Measurements from ENCODE around the gene ISL2.

The ISL2 gene

DNA sequence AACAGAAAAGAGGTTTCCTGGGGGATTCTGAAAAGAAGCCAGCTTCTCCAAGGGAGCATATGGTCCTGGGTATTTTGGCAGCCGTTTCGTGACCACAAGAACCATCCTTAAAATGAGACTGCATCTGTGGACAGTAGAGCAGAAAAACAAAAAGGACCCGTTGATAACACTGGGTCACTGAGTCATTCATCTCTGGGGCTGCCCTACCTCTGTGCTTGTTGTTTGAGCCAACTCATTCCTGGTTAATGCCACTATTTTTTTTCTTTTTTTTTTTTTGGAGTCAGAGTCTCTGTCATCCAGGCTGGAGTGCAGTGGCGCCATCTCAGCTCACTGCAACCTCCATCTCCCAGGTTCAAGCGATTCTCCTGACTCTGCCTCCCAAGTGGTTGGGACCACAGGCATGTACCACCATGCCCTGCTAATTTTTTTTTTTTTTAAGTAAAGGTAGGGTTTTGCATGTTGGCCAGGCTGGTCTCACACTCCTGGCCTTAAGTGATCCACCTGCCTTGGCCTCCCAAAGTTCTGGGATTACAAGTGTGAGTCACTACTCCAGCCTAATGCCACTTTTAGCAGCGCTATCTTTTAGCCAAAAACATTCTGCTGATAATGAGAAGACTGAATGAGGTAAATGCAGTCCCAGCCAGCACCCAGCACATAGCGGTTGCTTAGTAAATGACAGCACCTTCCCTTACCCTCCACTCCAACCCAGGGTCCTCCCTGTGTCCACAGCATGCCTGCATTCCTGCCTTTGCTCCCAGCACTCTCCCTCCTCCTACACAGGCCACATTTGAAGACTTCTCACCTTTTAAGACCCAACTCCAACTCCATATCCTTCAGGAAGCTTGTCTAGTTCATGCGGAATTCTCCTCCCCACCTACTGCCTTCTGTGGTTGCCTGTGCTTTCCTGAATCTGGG, 9.1 kb upstream of the ISL2 start:
- DNase-seq (ENCODE audit: low read depth), result no peak

DNA sequence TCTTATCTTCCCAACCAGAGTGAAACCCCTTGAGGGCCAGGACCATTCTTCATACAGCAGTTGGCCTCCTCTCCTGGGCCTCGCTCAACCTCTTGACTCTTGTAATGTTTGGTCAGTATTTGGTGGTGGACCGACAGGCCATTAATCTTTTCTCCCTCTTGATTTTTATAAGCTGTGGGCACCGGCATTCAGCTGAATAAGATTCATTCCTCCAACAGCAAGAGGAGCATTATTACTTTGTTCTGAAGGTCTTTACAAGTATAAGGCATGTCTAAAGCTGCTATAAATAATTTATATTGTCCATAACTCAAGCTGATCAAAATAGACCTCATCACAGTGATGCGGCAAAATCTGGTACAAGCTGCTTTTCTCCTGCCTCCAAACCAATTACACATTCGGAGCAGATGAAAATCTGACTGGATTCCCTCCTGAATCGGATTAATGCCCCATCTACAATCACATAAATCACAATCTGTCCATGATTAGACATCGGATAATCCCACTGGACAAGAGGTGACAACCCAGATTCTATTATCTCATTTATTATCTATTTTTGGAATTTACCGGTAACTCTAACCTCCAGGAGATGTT, 8.4 kb upstream of the ISL2 start:
- DNase-seq (ENCODE audit: low read depth), result no peak

DNA sequence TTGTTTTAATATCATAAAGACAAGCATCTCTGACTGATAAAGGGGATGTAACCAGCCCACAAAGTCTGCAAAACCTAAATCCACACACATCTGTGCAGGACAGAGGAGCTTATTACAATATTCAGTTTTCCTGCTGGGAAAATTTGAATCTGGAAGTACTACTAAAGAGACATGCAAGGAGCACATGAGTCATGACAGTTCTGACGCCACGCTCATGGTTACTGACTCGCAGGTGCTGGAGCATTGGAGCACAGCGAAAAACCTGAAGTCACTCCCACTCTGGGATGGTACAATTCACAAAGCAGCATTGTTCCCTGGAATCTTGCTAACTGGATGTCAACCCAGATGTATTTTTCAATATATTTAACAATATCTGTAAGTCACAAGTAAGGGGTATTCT, 7.6 kb upstream of the ISL2 start:
- no peak for DNase-seq (ENCODE audit: low read depth)

DNA sequence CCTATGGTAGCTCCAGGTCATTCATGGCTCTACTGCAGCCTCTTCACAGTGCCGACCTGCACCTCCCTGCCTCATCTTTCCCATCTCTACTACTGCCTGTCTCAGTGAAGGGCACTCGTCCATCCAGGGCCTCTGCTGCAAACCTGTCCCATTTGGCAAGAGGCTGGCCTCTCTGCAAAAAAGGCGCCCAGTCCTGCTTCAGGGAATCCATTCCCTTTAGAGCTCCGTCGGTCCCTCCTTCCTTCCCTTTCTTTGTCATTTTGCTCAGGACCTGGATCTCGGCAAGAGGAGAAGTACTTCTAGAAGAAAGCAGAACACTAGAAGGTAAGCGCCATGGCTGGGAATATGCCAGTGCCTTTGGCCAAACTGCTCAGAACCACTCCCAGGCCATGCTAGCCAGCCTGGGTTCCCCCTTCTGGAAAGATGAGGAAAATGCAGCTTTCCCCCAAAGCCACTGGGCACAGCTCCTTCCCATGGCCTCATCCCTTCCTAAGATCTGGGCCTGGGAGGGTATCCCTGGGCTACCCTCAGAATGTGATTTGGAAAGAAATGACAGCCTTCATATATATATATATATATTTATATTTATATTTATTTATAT, 6.4 kb upstream of the ISL2 start:
- no peak for DNase-seq (ENCODE audit: low read depth)

DNA sequence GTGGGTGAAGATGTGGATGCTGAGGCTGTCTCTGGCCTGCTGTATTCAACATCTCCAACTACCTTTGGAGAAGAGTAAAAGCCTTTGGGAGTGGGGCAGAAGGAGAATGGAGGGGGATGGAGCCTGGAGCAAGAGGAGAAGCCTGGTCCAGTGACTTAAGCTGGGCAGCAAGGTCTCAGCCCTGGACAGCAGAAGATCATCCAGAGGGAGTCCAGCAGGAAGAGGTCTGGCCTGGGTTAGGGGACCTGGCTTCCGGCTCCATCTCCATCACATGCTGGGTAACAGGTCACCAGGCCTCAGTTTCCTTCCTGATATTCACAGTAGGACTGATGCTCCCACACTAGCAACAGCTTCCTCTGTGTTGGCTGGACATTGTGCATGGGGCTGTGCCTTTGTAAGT, 3.8 kb upstream of the ISL2 start:
- DNase-seq (ENCODE audit: low read depth), result no peak

DNA sequence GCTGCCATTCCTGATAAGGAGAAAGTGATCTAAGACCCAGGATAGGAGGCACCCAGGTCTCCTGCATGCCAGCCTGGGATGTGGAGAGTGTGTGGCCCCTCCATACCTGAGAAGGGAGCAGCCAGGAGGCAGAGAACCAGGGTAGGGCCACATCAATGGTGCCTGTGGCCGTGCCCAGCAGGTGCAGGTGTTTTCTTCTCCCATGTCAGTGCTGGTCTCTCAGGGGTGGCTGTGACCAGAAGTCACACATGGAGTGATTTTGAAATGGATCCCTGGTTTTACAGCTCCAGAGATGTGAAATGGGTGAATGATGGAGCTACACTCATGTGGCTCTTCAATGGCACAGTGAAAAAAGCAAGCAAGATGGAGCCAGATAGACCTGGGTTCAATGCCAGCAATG, 3.3 kb upstream of the ISL2 start:
- DNase-seq (ENCODE audit: low read depth), result no peak

DNA sequence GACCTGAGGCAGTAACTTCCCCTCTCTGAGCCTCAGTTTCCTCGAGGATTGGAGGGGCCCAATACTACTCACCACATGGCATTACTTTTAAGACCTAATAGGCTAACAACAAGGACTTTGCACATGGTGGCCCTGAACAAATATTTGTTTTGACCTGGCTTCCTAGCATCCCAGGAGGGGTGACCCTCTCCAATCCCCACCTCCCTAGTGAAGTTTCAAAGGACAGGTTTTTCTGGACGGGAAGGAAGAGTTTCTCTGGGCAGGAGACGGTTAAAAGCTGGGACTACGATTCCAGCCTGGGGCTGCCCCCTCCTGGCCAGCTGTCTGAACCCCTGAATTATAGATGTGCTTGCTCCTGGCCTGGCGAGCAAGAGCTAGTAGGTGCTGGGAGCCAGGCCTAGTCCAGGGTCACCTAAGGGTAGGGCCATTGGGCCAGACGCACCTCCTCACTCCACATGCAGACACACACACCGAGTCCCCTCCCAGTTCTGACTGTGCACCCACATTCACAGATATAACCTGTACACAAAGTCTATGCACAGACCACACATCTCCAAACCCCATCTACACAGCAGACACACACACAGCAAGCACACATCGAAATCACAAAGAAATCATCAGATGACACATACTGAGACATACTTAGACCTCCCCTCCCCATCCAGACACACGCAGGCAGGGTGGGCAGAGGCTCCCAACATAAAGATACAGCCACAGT, 2.7 kb upstream of the ISL2 start:
- DNase-seq (ENCODE audit: low read depth), result no peak

DNA sequence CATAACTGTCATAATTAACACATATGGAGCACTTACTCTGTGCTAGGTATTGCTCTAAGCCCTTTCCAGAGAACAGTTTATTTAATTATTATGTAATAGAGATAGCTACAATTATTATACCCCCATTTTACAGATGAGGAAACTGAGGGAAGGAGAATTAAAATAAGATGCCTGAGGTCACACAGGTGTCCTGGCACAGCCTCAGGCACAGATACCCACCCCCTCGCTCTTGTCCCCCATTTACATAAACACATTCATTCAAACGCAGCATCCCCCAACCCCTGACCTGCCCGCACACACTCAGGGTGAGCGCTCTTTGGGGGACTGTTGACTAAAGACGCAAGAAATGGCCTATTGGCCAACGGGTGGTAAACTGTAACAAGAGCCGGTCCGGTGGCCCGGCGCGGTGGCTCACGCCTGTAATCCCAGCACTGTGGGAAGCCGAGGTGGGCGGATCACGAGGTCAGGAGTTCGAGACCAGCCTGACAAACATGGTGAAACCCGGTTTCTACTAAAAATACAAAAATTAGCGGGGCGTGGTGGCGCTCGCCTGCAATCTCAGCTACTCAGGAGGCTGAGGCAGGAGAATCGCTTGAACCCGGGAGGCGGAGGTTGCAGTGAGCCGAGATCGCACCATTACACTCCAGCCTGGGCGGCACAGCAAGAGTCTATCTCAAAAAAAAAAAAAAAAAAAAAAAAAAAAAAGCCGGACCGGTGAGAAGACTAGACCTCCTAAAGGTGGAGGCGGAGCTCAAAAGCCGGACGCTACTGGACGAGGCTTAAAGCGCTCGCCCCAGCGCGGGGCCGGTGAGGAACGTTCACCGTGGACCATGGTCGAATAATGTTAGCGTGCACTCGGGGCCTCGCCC, 1.9 kb upstream of the ISL2 start:
- DNase-seq (ENCODE audit: low read depth), result no peak

DNA sequence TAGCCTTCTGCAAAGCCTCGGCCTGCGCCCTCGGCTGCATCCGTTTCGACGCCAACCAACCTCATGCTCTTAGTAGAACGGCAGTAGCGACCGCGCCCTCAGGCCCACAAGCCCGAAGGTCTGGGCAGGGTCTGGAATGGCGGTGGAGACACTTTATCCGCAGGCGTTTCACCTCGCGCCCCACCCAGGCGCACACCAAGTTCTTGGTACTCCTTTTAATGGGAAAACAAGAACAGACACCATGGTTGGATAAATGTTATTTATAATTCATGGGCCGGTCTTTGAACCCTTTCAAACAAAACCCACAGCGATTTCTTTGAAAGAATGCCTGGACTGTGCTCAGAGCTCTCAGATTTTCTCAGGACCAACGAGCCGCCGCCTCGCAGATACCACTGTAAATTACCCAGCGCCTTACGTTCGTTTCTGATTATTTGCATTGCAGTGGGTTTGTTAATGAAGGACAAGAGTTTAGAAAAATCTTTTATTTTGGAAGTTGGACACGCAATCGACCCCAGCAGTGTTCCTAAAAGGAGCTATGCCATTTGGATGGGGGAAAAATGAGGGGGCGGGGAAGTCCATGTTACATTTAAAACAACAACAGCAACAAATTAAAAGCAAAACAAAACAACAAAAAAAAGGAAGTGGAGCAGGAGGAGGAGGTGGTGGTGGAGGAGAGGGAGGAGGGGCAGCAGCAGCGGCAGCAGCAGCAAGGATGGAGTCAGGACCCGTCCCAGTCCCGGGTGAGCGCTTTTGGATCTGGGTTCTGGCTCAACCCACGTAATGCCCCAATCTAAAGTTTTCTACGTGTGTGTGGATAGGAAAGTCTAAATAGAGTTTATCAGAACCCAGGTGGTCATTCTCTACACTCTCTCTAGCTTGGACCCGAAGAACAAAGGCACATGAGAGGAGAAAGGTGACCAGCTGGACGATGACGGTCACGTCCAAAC, 993 bp upstream of the ISL2 start:
- no peak for DNase-seq (ENCODE audit: low read depth)

DNA sequence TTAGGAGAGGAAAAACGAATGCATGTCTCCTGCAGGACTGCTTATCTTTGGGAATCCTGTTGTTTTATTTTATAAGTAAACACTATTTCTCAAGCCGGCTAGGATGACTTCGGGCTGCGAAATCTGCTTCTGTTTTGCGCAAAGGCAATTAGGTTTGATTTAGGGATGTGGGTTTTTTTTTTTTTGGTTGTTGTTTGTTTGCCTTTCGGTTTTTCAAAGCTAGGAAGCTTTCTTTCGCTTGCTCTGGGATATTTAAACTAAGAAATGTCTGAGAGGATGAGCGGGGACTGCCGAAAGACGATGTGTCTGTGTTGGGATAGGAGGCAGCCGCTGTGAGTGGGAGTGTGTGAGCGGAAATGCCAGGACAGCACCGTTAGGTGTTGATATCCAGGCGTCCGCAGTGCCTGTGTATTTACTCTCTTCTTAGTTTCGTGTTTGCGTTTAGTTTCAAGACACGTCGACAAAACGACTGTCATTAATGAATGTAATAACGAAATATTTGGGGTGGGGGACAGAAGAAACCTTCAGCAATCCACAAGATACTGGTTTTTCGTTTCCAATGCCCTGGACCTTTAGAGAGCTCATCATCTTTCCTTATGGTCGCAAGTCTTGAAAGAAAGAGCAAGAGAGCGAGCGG, 604 bp downstream of the ISL2 start:
- DNase-seq (ENCODE audit: low read depth), result no peak

DNA sequence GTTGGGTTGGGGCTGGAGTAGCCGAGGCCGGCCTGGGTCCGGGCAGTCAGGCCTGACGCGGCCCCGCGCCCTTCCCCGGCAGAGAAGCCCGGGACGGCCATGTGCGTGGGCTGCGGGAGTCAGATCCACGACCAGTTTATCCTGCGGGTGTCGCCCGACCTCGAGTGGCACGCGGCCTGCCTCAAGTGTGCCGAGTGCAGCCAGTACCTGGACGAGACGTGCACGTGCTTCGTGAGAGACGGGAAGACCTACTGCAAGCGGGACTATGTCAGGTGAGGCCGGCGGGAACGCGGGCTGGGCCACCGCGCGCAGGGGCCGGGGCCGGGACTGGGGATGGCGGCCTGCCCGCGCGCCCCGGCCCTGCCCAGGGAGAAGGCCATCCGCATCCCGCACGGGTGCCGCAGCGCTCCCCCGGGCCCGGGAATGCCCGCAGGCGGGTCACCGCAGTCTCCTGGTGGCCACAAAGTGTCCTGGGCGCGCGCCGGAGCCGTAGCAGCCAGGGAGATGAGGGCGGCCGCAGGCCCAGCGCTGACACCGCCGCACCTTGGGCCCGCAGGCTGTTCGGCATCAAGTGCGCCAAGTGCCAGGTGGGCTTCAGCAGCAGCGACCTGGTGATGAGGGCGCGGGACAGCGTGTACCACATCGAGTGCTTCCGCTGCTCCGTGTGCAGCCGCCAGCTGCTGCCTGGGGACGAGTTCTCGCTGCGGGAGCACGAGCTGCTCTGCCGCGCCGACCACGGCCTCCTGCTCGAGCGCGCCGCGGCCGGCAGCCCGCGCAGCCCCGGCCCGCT, 1.3 kb downstream of the ISL2 start:
- no peak for DNase-seq (ENCODE audit: low read depth)

DNA sequence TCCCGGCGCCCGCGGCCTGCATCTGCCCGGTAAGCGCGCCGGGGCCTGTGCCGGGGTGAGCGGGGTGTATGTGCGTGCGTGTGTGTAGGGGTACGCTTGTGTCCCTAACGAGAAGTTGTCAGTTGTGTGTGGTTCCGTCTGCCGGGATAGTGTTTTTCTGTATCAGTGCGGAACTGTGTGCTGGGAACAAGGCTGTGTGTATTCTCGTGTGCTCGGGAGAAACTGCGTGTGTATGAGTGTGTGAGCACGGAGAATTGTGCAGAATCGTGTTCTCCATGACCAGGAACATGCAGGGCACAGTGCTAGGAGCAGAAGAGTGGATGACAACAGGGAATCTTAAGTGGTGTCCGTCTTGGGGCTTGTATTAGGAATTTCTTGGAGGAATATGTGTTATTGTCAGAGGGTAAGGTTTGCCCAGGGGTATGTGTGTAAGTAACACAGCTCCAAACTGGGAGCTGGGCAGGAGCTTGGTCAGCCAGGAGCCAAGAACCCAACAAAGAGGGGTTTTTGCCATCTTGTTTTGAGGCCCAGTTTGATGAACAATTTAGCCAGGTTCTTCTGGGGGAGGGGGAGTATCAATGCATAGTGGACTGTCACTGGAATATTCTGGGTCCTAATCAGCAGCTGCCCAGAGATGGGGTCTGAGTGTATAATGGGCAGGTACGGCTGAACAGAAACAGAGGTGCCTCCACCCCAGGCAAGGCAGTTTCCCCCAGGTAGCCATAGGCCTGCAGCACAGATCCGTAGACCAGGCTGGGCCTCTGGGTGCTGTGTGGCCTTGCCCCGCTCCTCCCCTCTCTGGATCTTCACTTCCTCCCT, 2.1 kb downstream of the ISL2 start:
- DNase-seq (ENCODE audit: low read depth), result no peak

DNA sequence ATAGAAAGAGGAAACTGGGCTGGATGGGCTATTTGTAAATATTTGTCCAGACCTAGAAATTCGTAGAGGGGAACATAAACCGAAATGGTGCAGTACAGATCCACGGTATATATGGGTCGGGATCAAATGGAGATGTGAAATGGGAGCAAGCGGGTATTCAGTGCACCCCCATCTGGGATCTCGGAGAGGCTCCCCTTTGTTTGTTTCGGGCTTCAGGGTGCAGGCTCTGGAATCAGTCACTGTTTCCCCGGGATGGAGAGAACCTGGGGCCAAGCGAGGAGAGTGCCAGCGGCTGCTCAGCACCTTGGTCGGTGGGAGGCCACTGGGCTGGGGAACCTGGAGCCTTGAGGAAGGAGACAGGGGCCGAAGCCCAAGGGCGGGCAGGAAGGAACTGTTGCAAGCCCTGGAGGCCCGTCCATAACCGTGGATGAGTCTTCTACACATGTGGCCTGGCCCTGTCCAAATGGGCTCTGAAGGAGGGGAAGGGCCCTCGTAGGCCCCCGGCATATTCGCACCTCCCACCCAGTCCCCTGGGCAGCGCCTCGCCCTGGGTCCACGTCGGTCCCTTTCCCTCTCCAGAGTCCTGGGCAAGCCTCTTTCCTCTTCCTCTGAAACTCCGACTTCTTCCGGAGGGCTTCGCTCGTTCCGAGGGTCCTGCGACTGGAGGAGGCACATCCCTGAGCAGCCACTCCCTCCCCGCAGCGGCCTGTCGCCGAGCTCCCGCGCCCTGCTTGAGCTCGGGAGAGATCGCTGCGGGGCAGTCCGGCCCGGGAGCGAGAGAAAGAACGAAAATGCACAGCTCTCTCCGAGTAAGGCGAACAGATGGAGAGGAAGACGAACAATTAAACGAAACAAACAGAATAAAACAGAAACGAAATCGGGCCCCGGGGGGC, 3.0 kb downstream of the ISL2 start:
- no peak for DNase-seq (ENCODE audit: low read depth)

DNA sequence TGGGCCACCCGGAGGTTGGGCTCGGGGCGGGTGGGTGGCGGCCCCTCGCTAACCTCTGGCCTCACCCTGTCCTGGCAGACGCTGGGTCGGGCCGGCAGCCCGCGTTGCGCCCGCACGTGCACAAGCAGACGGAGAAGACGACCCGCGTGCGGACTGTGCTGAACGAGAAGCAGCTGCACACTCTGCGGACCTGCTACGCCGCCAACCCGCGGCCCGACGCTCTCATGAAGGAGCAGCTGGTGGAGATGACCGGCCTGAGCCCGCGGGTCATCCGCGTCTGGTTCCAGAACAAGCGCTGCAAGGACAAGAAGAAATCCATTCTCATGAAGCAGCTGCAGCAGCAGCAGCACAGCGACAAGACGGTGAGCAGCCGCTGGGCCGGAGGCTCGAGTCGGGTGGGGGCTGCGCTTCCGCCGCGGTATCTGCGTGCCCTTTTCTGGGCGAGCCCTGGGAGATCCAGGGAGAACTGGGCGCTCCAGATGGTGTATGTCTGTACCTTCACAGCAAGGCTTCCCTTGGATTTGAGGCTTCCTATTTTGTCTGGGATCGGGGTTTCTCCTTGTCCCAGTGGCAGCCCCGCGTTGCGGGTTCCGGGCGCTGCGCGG, 3.7 kb downstream of the ISL2 start:
- DNase-seq (ENCODE audit: low read depth), result no peak

DNA sequence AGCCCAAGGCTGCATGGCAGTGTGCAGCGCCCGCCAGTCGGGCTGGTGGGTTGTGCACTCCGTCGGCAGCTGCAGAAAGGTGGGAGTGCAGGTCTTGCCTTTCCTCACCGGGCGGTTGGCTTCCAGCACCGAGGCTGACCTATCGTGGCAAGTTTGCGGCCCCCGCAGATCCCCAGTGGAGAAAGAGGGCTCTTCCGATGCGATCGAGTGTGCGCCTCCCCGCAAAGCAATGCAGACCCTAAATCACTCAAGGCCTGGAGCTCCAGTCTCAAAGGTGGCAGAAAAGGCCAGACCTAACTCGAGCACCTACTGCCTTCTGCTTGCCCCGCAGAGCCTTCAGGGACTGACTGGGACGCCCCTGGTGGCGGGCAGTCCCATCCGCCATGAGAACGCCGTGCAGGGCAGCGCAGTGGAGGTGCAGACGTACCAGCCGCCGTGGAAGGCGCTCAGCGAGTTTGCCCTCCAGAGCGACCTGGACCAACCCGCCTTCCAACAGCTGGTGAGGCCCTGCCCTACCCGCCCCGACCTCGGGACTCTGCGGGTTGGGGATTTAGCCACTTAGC, 4.3 kb downstream of the ISL2 start:
- no peak for DNase-seq (ENCODE audit: low read depth)

DNA sequence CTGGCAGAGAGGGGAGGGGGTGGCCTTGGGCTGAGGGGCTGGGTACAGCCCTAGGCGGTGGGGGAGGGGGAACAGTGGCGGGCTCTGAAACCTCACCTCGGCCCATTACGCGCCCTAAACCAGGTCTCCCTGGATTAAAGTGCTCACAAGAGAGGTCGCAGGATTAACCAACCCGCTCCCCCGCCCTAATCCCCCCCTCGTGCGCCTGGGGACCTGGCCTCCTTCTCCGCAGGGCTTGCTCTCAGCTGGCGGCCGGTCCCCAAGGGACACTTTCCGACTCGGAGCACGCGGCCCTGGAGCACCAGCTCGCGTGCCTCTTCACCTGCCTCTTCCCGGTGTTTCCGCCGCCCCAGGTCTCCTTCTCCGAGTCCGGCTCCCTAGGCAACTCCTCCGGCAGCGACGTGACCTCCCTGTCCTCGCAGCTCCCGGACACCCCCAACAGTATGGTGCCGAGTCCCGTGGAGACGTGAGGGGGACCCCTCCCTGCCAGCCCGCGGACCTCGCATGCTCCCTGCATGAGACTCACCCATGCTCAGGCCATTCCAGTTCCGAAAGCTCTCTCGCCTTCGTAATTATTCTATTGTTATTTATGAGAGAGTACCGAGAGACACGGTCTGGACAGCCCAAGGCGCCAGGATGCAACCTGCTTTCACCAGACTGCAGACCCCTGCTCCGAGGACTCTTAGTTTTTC, 4.9 kb downstream of the ISL2 start:
- no peak for DNase-seq (ENCODE audit: low read depth)
